ENCODE results near the gene ZFP69. TPM values are rescaled to one million over a fixed set of nuclear protein-coding genes. Genes with fewer than 3 reads are reported as not detected.
"Not testable (repeated sequence)": the region's sequence is repeated elsewhere in the genome, so short reads cannot be mapped to it uniquely, and the experiment has no call there.

ZFP69 gene
- total RNA-seq, 2 experiments from 2014 or later: 2.5 to 2.7 TPM

DNA sequence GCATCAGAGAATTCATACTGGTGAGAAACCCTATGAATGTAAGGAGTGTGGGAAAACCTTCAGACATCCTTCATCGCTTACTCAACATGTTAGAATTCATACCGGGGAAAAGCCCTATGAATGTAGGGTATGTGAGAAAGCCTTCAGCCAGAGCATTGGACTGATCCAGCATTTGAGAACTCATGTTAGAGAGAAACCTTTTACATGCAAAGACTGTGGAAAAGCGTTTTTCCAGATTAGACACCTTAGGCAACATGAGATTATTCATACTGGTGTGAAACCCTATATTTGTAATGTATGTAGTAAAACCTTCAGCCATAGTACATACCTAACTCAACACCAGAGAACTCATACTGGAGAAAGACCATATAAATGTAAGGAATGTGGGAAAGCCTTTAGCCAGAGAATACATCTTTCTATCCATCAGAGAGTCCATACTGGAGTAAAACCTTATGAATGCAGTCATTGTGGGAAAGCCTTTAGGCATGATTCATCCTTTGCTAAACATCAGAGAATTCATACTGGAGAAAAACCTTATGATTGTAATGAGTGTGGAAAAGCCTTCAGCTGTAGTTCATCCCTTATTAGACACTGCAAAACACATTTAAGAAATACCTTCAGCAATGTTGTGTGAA is 14.0 kb upstream of the ZFP69 start:
- CTCF ChIA-PET: interaction anchor here (0.6 to 1.5 kb wide), 2 partner anchors 68 to 83 kb away, joined by 3 to 4 read pairs; partner anchors contain the start of gene ZNF684
- H3K27ac Mint-ChIP-seq: no peak overlapping the region

DNA sequence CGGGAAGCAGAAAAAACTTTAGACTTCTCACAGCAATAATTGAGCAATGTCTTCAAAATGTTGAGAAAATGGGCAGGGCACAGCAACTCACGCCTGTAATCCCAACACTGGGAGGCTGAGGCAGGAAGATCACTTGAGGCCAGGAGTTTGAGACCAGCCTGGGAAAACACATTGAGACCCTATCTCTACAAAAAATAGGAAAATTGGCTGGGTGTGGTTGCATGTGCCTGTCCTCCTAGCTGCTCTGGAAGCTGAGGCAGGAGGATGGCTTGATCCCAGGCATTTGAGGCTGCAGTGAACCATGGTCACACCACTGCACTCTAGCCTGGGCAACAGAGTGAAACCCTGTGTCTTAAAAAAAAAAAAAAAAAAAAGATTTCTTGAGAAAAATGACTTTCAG is 7.8 kb upstream of the ZFP69 start:
- H3K36me3 Mint-ChIP-seq (ENCODE audit: low read depth): peaks cover 33% of the 10 kb centered on the region
- DNase-seq: no peak
- H3K9me3 Mint-ChIP-seq: peaks cover 67% of the 10 kb centered on the region
- no peak overlapping the region for H3K4me3 Mint-ChIP-seq
- POLR2A ChIA-PET: no interaction called here
- no peaks in the 10 kb centered on the region for H3K4me1 Mint-ChIP-seq
- H3K27ac Mint-ChIP-seq: no peak overlapping the region
- CTCF ChIA-PET: no interaction called here
- no peaks in the 10 kb centered on the region for H3K27me3 Mint-ChIP-seq

More for the DNA sequence above, 14.0 kb upstream of the ZFP69 start:
- DNase-seq: no peak
- peaks cover 8% of the 10 kb centered on the region for H3K4me1 Mint-ChIP-seq
- H3K27me3 Mint-ChIP-seq: no peaks in the 10 kb centered on the region
- H3K4me3 Mint-ChIP-seq: no peak overlapping the region
- H3K9me3 Mint-ChIP-seq: peaks cover 63% of the 10 kb centered on the region
- POLR2A ChIA-PET: no interaction called here
- H3K36me3 Mint-ChIP-seq (ENCODE audit: low read depth): peaks cover 59% of the 10 kb centered on the region

DNA sequence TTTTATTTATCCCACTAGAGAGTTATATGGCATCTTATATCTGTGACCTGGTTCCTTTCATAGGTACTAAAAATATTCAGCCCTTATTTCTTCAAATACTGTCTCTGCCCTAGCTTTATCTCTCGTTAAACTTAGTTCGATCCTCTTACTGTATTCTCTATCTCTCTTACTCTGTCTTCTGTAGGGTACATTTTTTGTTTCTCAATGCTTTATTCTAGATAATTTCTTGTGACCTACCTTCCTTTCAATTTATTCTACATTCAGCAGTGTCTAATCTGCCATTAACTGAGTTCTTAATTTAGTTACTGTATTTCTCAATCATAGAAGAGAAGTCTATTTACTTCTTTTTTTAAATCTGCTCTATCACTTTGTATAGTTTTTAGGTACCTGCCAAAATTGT is 1.8 kb upstream of the ZFP69 start:
- Mint-ChIP-seq H3K27ac (no peak overlapping the region), H3K27me3 (no peaks in the 10 kb centered on the region), H3K4me3 (no peak overlapping the region), H3K9me3 (peaks cover 51% of the 10 kb centered on the region), H3K36me3 (ENCODE audit: low read depth) (peaks cover 31% of the 10 kb centered on the region), H3K4me1 (peaks cover 18% of the 10 kb centered on the region)
- POLR2A ChIA-PET: no interaction called here
- CTCF ChIA-PET: interaction anchor here (0.7 to 1.2 kb wide), 3 partner anchors 18 to 450 kb away, joined by 3 read pairs; no protein-coding TSS in a partner anchor
- no peak for DNase-seq

DNA sequence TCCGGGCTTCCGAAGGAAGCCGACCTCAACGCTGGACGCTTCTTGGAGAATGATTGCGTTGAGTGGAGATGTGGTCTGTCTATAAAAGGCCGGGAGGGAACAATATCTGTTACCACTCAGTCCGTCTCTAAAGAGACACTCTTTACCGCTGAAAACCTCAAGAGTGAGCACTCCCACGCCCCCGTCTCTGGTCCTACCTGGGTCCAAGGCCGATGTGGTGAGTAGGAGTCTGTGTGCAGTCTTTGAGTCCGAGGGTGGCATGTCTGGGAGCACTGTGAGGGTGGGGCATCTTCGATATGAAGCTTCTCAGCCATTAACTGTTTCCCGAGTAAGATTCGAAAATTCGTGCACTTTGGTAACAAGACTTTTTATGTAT is 576 bp downstream of the ZFP69 start:
- CTCF ChIA-PET: interaction anchor here (1.8 kb wide), 1 partner anchor 27 kb away, joined by 6 read pairs; the partner anchor contains the start of gene ZFP69B
- no peak for DNase-seq
- H3K4me1 Mint-ChIP-seq: peaks cover 18% of the 10 kb centered on the region
- peak overlapping the region; percentile 71 for H3K4me3 Mint-ChIP-seq
- H3K27me3 Mint-ChIP-seq: no peaks in the 10 kb centered on the region
- H3K27ac Mint-ChIP-seq: peak overlapping the region; percentile 71
- peaks cover 53% of the 10 kb centered on the region for H3K9me3 Mint-ChIP-seq
- H3K36me3 Mint-ChIP-seq (ENCODE audit: low read depth): peaks cover 46% of the 10 kb centered on the region
- POLR2A ChIA-PET: interaction anchor here (0.6 to 1.4 kb wide), 2 partner anchors 31 to 476 kb away, joined by 3 to 4 read pairs; partner anchors contain the start of gene EXO5

DNA sequence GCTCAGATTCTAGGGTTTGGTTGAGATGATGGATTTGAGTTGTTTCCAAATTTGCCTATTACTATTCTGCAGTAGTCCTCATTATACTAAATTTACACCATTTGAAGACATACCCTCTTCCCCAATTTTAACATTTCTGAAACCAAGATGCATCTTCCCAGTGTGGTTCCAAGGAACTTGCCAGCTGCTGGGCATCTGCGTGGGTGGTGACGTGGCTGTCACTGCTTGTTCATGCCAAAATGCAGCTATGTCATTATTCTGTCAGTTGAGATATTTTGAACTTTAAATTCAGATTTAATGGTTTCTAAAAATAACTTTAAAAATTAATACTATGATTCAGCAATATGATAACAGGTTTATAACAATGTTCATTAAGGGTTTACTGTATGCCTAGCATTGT is 1.2 kb downstream of the ZFP69 start:
- H3K9me3 Mint-ChIP-seq: peaks cover 51% of the 10 kb centered on the region
- H3K4me1 Mint-ChIP-seq: peaks cover 18% of the 10 kb centered on the region
- no peak for DNase-seq
- ChIA-PET POLR2A (interaction anchor here (0.6 to 1.4 kb wide), 2 partner anchors 30 to 475 kb away, joined by 3 to 4 read pairs; partner anchors contain the start of gene EXO5), CTCF (interaction anchor here (1.8 kb wide), 1 partner anchor 27 kb away, joined by 6 read pairs; the partner anchor contains the start of gene ZFP69B)
- H3K27me3 Mint-ChIP-seq: no peaks in the 10 kb centered on the region
- peak overlapping the region; percentile 71 for H3K4me3 Mint-ChIP-seq
- peak overlapping the region; percentile 43 for H3K27ac Mint-ChIP-seq
- peaks cover 47% of the 10 kb centered on the region for H3K36me3 Mint-ChIP-seq (ENCODE audit: low read depth)

DNA sequence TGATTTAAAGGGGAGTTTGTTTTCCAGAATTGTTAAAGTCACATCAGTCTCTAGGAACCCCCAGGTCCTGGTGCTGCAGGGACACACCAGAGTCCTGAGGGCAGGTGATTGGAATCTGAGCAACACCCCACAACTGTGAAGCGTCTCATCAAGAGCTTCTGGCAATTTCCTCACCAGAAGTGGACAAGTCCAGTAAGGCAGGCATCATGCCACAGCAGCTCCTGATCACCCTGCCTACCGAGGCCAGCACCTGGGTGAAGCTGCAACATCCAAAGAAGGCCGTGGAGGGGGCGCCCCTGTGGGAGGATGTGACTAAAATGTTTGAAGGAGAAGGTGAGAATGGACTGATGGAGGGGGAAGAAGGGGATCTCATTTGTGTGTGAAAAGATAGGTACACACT is 2.1 kb downstream of the ZFP69 start:
- Mint-ChIP-seq H3K4me3 (no peak overlapping the region), H3K4me1 (peaks cover 18% of the 10 kb centered on the region), H3K36me3 (ENCODE audit: low read depth) (peaks cover 54% of the 10 kb centered on the region), H3K27ac (no peak overlapping the region), H3K9me3 (peaks cover 48% of the 10 kb centered on the region), H3K27me3 (no peaks in the 10 kb centered on the region)
- no peak for DNase-seq
- ChIA-PET CTCF (interaction anchor here (0.6 kb wide), 1 partner anchor 29 kb away, joined by 3 read pairs; the partner anchor contains the start of gene EXO5), POLR2A (no interaction called here)

DNA sequence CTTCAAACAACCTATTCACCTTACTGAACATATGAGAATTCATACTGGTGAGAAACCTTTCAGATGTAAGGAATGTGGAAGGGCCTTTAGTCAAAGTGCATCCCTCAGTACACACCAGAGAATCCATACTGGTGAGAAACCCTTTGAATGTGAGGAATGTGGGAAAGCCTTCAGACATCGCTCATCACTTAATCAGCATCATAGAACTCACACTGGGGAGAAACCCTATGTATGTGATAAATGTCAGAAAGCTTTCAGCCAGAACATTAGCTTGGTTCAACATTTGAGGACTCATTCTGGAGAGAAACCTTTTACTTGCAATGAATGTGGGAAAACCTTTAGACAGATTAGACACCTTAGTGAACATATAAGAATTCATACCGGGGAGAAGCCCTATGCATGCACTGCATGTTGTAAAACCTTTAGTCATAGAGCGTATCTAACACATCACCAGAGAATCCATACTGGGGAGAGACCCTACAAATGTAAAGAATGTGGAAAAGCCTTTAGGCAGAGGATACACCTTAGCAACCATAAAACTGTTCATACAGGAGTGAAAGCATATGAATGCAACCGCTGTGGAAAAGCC is 18.3 kb downstream of the ZFP69 start:
- ChIA-PET POLR2A (no interaction called here), CTCF (no interaction called here)
- Mint-ChIP-seq H3K36me3 (ENCODE audit: low read depth) (peaks cover 72% of the 10 kb centered on the region), H3K9me3 (peaks cover 62% of the 10 kb centered on the region), H3K27me3 (no peaks in the 10 kb centered on the region), H3K27ac (no peak overlapping the region), H3K4me1 (no peaks in the 10 kb centered on the region), H3K4me3 (no peak overlapping the region)
- DNase-seq: no peak

DNA sequence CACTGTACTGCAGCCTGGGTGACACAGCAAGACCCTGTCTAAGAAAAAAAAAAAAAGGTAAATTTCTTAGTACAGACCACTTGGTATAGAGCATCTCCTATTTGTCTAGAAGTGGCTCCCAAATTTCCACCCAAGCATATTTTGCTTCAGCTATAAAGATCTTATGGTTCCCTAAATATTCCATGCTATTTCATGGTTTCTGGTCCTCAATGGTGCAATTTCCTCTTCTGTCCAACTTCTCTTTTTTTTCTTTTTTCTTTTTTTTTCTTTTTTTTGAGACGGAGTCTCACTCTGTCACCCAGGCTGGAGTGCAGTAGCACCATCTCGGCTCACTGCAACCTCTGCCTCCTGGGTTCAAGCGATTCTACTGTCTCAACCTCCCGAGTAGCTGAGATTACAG is 25.6 kb downstream of the ZFP69 start:
- Mint-ChIP-seq H3K36me3 (ENCODE audit: low read depth) (peaks cover 58% of the 10 kb centered on the region), H3K9me3 (peaks cover 54% of the 10 kb centered on the region)
- H3K27me3 Mint-ChIP-seq, DNase-seq, POLR2A ChIA-PET, H3K27ac Mint-ChIP-seq, H3K4me3 Mint-ChIP-seq, H3K4me1 Mint-ChIP-seq: not testable (repeated sequence)
- CTCF ChIA-PET: interaction anchor here (1.3 kb wide), 1 partner anchor 35 kb away, joined by 4 read pairs; no protein-coding TSS in a partner anchor

DNA sequence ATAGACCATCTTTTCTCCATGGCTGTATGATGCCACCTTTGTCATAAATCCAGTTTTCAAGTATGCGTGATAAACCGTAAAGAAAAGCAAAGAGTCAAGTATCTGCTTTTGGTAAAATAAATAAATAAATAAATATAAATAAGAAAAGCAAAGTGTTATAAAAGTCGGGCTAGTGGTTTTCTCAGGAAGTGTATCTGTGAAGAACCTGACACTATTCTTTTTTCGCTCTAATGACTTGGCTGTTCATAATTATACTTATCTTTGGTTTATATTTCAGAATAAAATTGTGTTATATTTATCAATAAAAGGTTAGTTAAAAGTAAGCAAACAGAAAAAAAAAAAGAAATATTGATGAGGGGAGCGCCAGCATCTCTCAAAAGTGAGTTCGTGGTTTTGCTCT is 30.9 kb downstream of the ZFP69 start:
- Mint-ChIP-seq H3K4me1 (peaks cover 17% of the 10 kb centered on the region), H3K4me3 (peak overlapping the region; percentile 76), H3K36me3 (ENCODE audit: low read depth) (peaks cover 66% of the 10 kb centered on the region), H3K27ac (peak overlapping the region; percentile 91), H3K27me3 (no peaks in the 10 kb centered on the region), H3K9me3 (peaks cover 43% of the 10 kb centered on the region)
- ChIA-PET POLR2A (interaction anchor here (1.4 to 1.8 kb wide), 2 partner anchors 23 to 30 kb away, joined by 4 to 6 read pairs; partner anchors contain the start of gene ZNF684), CTCF (interaction anchor here (0.8 to 2.4 kb wide), 3 partner anchors 9 to 29 kb away, joined by 3 to 7 read pairs (median 4); partner anchors contain the start of gene ZNF684)
- no peak for DNase-seq

DNA sequence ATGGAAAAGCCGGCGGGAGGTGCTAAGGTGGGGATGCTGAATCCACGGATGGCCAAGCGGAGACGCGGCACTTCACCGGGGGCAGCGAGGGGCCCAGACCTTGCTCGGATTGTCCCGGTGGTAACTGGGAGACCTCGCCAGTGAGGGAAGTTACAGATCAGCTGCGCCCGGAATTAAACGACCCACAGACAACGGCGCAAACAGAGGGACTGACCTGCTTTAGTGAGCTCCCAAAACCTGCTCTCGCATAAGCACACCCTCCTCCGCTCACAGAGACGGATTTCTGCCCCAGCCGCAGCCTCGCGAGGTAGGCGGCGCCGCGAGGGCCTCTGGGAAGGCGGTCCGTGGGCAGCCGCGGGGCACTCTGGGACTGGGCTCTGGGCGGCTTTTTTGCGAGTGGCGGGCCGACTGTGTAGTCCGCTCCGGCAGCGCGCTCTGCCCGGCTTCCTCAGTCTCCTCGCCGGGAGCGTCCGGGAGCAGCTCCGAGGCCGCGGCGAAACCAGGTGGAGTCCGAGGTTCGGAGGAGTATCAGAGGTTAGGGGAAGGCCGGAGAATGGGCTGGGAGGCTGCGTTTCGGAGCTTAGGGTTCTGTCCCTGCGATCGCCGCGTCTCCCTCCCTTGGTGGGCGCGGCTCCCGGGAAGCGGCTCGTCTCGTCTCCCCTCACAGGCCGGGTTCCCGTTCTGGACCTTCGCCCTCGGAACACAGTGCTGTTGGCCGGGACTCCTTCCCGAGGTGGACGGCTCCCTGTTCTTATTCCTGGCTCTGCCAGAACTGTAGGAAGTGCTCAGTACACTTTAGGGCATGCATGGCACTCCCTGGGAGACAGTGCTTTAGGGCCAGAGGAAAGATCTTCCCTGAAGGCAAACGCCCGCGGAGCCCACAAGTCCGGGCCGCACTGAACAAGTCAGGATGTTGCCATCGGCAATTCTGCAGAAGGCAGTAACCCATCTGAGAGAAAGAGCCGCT is 31.6 kb downstream of the ZFP69 start, which contains the start of gene EXO5:
Gene EXO5, plus strand, starts transcription at position 393 of the 967 bp plus-strand sequence. CDS start 5,778 bp downstream, outside the sequence.
- Mint-ChIP-seq H3K36me3 (ENCODE audit: low read depth) (peaks cover 67% of the 10 kb centered on the region), H3K9me3 (peaks cover 38% of the 10 kb centered on the region), H3K4me3 (peak within 1 kb of the TSS; percentile 76), H3K27me3 (no peaks in the 10 kb centered on the region), H3K27ac (peak within 1 kb of the TSS; percentile 91), H3K4me1 (peaks cover 17% of the 10 kb centered on the region)
- peak; percentile 85 for DNase-seq
- ChIA-PET POLR2A (interaction anchor here (1.4 to 1.8 kb wide), 2 partner anchors 23 to 31 kb away, joined by 4 to 6 read pairs; partner anchors contain the start of gene ZNF684), CTCF (interaction anchor here (0.8 to 2.4 kb wide), 4 partner anchors 10 to 30 kb away, joined by 3 to 7 read pairs (median 4); partner anchors contain the start of gene ZNF684)

DNA sequence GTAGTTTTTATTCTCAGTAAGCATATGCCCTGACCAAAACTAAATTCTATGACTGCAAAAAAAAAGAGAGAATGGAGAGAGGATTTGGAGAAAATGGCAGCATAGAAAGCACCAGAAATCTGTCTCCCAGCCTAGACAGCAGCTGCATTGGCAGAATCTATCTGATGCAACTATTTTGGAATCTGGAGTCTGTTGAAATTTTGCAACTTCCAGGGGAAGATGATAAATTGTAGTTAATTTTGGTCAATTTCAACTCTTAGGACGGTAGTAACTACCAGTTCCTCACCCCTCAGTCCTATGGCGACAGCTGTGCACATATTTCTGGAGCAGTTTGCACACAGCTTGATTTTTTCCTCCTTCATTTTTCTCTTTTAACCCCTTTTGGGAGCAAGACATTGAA is 42.4 kb downstream of the ZFP69 start:
- H3K4me1 Mint-ChIP-seq: no peaks in the 10 kb centered on the region
- peaks cover 54% of the 10 kb centered on the region for H3K9me3 Mint-ChIP-seq
- H3K4me3 Mint-ChIP-seq: no peak overlapping the region
- CTCF ChIA-PET: no interaction called here
- H3K27ac Mint-ChIP-seq: no peak overlapping the region
- no peak for DNase-seq
- peaks cover 24% of the 10 kb centered on the region for H3K36me3 Mint-ChIP-seq (ENCODE audit: low read depth)
- POLR2A ChIA-PET: no interaction called here
- H3K27me3 Mint-ChIP-seq: no peaks in the 10 kb centered on the region

DNA sequence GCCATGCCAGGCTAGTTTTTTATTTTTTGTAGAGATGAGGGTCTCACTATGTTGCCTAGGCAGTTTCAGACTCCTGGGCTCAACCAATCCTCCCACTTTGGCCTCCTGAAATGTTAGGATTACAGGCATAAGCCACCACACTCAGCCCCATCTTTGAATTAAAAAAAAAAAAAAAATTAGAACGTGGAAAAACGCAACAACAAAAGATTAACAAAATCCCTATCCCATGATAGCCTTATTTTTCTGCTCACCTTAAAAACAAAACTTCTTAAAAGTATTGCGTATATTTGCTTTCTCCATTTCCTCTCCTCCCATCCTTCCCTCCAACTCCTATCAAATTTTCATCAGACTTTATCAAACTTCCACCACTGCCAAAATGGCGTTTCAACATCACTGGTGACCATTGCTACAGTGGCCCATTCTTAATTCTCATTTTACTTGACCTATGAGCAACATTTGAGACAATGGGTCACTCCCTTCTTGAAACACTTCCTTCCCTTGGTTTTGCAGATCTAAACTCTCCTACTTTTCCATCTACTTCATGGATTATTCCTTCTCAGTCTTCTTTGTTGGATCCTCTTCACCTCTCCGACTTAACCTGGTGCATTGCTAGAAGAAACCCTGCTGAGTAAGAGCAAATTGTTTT is 53.8 kb downstream of the ZFP69 start:
- ChIA-PET CTCF (interaction anchor here (0.8 to 1.9 kb wide), 5 partner anchors 19 to 69 kb away, joined by 3 to 8 read pairs (median 4); partner anchors contain the start of gene EXO5), POLR2A (interaction anchor here (1.0 kb wide), 1 partner anchor 22 kb away, joined by 6 read pairs; the partner anchor contains the start of gene EXO5)
- peak; percentile 6 for DNase-seq
- Mint-ChIP-seq H3K4me1 (peaks cover 24% of the 10 kb centered on the region), H3K27me3 (peaks cover 21% of the 10 kb centered on the region), H3K9me3 (peaks cover 23% of the 10 kb centered on the region), H3K36me3 (ENCODE audit: low read depth) (peaks cover 33% of the 10 kb centered on the region), H3K27ac (peak overlapping the region; percentile 93), H3K4me3 (peak overlapping the region; percentile 95)
